Endometrium (tissue), 2 donors: ENCODE measurements around the gene ALDH4A1.

Experiments used
- FAIRE-seq: peaks from 2 replicates; lab custom pipeline; 2012; peaks lifted over from hg19 to GRCh38; lab: Jason Lieb, UNC
- donor health status: control.
- donor health status: control.

The ALDH4A1 gene

GRCh38 chr1:18938707-18939070 is 36.3 kb upstream of the ALDH4A1 start:
- FAIRE-seq: no peak

- no peak for FAIRE-seq
Measured at GRCh38 chr1:18938008-18938706, 35.8 kb upstream of the ALDH4A1 start.

GRCh38 chr1:18937539-18937938 is 35.2 kb upstream of the ALDH4A1 start:
- no peak for FAIRE-seq

GRCh38 chr1:18936814-18937481 is 34.6 kb upstream of the ALDH4A1 start:
- FAIRE-seq: no peak

- no peak for FAIRE-seq
Measured at GRCh38 chr1:18936471-18936813, 34.1 kb upstream of the ALDH4A1 start.

- no peak for FAIRE-seq
Measured at GRCh38 chr1:18934205-18935000, 32.0 kb upstream of the ALDH4A1 start.

- no peak for FAIRE-seq
Measured at GRCh38 chr1:18932879-18933278, 30.5 kb upstream of the ALDH4A1 start.

GRCh38 chr1:18932387-18932786 is 30.0 kb upstream of the ALDH4A1 start:
- FAIRE-seq: no peak

GRCh38 chr1:18931730-18932129 is 29.4 kb upstream of the ALDH4A1 start:
- FAIRE-seq: no peak

- FAIRE-seq: no peak
Measured at GRCh38 chr1:18929686-18930085, 27.3 kb upstream of the ALDH4A1 start.

GRCh38 chr1:18928985-18929384 is 26.6 kb upstream of the ALDH4A1 start:
- no peak for FAIRE-seq

GRCh38 chr1:18928406-18928805 is 26.1 kb upstream of the ALDH4A1 start:
- no peak for FAIRE-seq

GRCh38 chr1:18927654-18928272 is 25.4 kb upstream of the ALDH4A1 start:
- no peak for FAIRE-seq

- FAIRE-seq: no peak
Measured at GRCh38 chr1:18927082-18927653, 24.8 kb upstream of the ALDH4A1 start.

- no peak for FAIRE-seq
Measured at GRCh38 chr1:18926315-18927081, 24.1 kb upstream of the ALDH4A1 start.

GRCh38 chr1:18925279-18925678 is 22.9 kb upstream of the ALDH4A1 start:
- FAIRE-seq: no peak

GRCh38 chr1:18924221-18924691 is 21.9 kb upstream of the ALDH4A1 start:
- FAIRE-seq: no peak

- no peak for FAIRE-seq
Measured at GRCh38 chr1:18923756-18924211, 21.4 kb upstream of the ALDH4A1 start.

GRCh38 chr1:18922848-18923755 is 20.7 kb upstream of the ALDH4A1 start:
- FAIRE-seq: no peak

- FAIRE-seq: peak; percentile 91
Measured at GRCh38 chr1:18922319-18922726, 20.0 kb upstream of the ALDH4A1 start.
